ENCODE results near the gene CCDC92B.

The CCDC92B gene

GRCh38 chr17:2694381-2695242 is 54.8 kb downstream of the CCDC92B start:
- in situ Hi-C loops (cut with HindIII; ENCODE audit: low sequenced_read_pairs) = no loop called here
- TF ChIP-seq CTCF (IDR thresholded peaks at IDR 0.05; ENCODE audit: low read depth, low read length, missing control alignments) = no peak
- no peak overlapping the region for H3K4me3 ChIP-seq (ENCODE audit: low read depth, low read length)
- no peak for DNase-seq (ENCODE audit: low read depth)

GRCh38 chr17:2693561-2694380 is 55.7 kb downstream of the CCDC92B start:
- no peak for DNase-seq (ENCODE audit: low read depth)
- in situ Hi-C loops (cut with HindIII; ENCODE audit: low sequenced_read_pairs) = no loop called here
- TF ChIP-seq CTCF (IDR thresholded peaks at IDR 0.05; ENCODE audit: low read depth, low read length, missing control alignments) = no peak
- no peak overlapping the region for H3K4me3 ChIP-seq (ENCODE audit: low read depth, low read length)

DNA sequence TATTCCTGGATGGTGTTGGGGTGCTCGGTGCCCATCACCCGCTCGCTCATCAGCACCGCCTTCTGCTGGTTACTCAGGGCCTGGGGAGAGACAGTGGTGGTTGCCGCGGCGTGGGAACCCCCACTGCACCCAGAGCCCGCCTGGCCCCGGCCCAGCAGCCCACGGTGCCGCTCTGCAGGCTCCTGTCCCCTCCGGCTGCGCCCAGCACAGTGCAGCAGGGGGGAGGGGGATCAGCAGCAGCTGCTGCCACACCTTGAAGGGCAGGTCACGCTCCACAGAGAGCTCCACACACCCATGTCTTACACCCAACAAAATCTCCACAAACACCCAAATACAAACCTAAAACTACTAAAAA is 56.7 kb downstream of the CCDC92B start:
- TF ChIP-seq CTCF (IDR thresholded peaks at IDR 0.05; ENCODE audit: low read depth, low read length, missing control alignments) = no peak
- DNase-seq (ENCODE audit: low read depth) = no peak
- in situ Hi-C loops (cut with HindIII; ENCODE audit: low sequenced_read_pairs) = no loop called here
- no peak overlapping the region for H3K4me3 ChIP-seq (ENCODE audit: low read depth, low read length)

DNA sequence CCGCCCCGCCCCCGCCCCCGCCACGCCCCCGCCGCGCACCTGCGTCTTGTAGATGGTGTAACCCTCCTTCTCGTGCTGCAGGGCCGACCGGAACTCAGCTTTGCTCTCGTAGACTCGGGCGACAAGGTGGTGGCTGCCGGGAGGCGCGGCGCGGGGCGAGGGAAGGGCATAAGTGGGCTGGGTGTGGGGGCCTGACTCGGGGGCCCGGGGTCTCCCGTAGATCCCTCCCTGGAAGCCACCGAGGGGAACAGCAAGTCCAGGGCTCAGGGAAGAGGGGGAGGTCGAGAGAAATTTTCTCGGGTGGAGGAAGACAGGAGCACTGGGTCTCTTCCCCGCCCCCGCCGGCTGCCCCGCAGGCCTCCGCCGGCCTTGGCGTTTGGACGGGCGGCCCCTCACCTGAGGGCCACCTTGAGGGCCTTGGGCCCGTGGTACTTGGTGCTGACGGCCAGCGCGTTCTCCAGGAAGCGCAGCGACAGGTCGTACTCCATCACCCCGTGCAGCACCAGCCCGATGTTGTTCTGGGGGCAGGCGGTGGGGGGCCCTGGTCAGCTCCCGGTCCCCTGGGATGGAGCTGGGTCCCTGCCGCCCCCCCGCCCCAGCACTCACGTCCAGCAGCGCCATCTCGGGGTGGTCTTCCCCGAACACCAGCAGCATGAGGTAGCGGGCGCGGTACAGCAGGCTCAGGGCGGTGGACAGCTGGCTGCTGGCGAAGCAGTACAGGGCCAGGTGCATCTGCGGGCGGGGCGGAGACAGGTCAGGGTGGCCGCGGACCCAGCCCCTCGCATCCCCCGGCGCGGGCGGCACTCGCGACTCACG is 57.3 kb downstream of the CCDC92B start:
- DNase-seq (ENCODE audit: low read depth) = no peak
- no peak for TF ChIP-seq CTCF (IDR thresholded peaks at IDR 0.05; ENCODE audit: low read depth, low read length, missing control alignments)
- no peak overlapping the region for H3K4me3 ChIP-seq (ENCODE audit: low read depth, low read length)
- in situ Hi-C loops (cut with HindIII; ENCODE audit: low sequenced_read_pairs) = no loop called here

DNA sequence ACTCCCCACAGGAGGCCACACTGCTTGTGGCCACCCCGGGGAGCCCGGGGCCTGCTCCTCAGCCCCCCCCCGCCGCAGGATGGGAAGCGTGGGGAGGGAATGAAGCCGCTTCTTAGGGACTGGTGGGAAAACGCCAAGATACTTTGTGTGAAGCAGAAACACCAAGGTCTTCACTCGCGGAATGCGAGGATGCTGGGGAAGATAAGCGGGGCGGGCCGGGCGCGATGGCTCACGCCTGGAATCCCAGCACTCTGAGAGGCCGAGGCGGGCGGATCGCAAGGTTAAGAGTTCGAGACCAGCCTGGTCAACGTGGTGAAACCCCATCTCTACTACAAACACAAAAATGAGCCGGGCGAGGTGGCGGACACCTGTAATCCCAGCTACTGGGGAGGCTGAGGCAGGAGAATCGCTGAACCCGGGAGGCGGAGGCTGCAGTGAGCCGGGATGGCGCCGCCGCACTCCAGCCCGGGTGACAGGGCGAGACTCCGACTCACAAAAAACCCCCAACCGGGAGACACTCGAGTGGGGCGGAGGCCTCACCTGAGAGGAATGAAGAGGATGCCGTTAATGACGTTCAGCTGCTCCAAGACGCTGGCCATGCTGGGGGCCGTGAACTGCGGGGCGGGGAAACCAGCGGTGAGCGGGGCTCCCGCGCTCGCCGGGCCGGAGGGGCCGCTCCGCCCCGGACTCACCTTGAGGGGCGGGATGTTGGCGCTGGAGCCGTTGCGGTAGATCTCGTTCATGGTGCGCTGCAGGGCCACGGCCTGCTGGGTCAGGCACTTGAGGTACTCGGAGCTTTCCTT is 58.2 kb downstream of the CCDC92B start:
- in situ Hi-C loops (cut with HindIII; ENCODE audit: low sequenced_read_pairs) = no loop called here
- no peak for DNase-seq (ENCODE audit: low read depth)
- no peak overlapping the region for H3K4me3 ChIP-seq (ENCODE audit: low read depth, low read length)
- no peak for TF ChIP-seq CTCF (IDR thresholded peaks at IDR 0.05; ENCODE audit: low read depth, low read length, missing control alignments)
